HG03520 (cell line): Measurements from ENCODE around the gene AFF1.
"Not testable (repeated sequence)": the region's sequence is repeated elsewhere in the genome, so short reads cannot be mapped to it uniquely, and the experiment has no call there.

Experiments
- ATAC-seq: cut with Tn5 transposase; IDR thresholded peaks from one replicate; pipeline ENCODE4 v1.9.1; 2021; ENCODE audit warnings: mild to moderate bottlenecking, moderate library complexity; ENCODE audit not compliant: unreplicated experiment

The AFF1 gene

DNA sequence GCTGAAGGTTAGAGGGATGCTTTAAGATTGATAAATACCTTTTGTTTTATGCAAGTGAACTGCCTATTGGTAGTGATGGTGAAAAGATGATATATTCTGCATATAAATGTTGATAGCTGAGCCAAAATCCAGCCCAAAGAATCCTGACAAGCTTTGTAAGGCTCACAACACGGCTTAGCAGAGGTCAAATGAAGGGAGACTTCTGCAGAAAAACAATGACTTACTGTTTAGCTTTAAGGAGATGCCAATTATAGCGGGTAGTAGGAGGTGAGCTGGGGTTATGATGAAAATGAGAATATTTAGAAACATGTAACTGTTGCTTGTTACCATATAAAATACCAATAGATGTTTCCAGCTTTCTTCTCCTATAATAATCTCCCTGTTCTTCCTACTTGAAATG, 97.1 kb downstream of the AFF1 start:
- ATAC-seq: no peak

DNA sequence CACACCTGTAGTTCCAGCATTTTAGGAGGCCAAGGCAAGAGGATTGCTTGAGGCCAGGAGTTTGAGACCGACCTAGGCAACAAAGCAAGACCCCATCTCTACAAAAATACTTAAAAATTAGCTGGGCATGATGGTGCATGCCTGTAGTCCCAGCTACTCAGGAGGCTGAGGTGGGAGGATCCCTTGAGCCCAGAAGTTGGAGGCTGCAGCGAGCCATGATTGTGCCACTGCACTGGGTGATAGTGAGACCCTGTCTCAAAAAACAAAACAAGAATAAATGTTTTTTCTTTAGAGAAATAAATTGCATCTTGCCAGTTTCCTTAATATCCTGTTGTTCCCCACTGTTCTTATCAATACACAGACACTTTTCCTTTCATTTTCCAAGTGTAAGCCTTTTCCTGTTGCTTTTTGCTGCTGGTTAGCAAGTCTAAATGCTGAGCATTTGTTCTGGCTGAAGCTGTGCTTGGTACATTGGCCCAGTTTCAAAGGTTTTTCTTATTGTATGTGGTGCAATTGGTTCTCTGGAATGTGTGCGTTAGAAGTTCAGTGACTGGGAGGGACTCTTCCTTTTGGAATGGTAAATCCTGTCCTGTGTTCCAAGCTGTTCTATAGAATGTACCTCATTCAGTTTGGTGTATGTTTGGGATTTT, 98.2 kb downstream of the AFF1 start:
- no peak for ATAC-seq

DNA sequence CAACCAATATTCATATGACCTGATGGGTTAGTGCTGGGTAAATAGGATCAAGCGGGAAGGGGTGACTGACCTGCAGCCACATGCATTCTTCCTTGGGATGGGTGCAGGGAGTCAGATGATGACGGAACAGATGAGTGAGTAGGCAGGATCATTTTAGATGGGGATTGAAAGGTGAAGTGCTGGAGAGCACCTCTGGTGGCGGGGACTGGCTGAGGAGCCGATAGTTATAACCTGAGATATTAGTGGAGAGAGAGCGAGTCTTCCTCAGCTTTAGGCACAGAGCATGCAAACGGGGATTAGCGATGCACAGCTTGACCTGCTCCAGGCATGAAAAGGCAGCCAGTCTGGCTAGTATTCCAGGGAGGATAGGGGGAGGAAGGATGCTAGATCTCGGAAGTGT, 99.1 kb downstream of the AFF1 start:
- no peak for ATAC-seq

DNA sequence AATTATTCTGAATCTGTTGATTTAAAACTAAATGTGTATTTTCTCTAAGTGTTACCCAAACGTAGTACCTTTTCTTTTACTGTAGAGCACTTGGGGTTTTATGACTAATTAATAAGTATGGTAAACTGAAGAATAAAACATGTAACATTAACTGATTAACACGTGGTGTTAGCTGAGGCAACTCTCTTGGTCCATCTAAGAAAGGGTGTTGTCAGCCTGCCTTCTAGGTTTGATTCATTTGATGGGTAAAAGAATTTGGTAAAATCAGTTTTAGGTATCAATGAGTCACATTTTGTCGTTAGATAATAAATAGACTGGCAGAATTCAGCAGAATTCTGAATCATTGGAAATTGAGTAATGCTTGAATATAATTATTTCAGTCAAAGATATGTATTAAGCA, 99.7 kb downstream of the AFF1 start:
- ATAC-seq: no peak

DNA sequence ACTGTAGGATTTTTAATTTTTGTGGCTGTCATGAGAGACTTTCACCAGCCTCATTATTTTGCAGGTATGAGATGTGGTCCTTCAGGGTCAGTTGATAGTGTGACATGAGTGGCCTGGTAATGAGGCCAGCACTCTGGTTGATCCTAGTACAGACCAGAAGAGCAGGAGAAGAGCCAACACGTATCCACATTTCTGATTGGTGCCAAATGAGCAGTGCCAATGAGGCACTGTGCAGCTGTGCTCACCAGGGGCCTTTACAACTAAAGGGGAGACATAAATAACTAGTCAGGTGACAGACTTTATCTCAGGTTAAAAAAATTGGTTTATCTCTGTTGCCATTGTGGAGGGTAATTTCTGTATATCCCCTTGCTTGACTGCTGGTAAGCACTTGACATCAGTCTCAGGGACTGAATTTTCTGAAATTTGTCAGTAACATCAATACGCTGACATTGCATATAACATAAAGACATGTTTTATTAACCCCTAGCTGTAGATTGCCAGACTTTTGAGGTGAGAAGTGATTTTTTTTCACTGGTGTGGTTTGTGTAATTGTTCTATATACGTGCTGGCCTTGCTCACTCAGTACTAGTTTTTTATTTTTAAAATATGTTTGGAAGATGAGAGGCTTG, 101.2 kb downstream of the AFF1 start:
- no peak for ATAC-seq

DNA sequence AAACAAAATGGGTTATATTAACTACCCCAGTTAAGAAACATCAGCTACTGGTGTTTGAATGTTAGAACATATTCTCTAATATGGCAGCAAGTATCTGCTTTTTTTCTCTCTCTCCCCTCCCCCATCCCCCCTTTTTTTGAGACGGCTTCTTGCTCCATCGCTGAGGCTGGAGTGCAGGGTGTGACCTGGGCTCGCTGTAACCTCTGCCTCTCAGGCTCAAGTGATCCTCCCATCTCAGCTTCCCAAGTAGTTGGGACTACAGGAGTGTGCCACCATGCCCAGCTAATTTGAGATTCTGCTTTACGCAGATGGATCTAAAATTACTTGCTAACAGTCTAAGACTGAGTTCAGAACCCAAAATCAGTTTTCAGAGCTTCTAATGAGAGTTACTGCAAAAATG, 101.9 kb downstream of the AFF1 start:
- no peak for ATAC-seq

DNA sequence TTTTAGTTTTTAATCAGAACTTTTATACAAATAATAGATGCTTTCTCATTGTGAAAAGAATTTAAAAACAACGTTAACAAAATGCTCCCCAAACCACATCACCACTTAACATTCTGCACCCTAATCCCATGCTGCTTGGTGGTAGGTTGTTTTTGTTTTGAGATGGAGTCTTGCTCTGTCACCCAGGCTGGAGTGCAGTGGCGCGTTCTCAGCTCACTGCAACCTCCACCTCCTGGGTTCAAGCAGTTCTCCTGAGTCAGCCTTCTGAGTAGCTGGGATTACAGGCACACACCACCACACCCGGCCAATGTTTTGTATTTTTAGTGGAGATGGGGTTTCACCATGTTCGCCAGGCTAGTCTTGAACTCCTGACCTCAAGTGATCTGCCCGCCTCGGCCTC, 102.4 kb downstream of the AFF1 start:
- ATAC-seq: not testable (repeated sequence)

DNA sequence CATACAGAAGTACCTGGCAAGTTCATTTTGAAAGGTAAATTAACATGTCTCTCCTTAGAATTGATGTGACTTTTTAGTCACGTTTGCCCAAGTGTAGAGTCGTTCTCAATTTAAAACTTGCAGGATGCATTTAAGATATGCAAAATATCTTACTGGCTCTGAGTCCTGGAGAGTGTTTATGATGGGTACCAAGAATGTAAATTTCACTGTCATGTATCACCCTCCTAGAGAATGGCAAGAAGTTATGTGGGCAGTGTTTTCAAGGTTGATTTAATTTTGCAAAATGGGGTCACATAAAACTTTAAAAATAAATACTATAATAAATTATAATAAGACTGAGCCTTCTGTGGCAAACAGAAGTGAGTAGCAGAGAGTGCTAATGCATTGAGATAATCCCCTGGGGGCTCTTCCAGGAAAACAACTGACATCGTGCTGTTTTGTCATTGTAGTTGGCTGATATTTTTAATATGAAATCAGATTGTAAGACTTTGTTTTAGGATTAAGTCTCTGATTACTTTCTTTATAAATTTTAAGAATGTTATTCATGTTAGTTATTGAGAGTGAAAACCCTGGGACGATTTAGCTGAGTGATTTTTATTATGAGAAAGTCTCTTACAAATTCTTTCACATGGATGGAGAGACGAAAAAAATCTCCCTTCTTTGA, 103.0 kb downstream of the AFF1 start:
- ATAC-seq: no peak

DNA sequence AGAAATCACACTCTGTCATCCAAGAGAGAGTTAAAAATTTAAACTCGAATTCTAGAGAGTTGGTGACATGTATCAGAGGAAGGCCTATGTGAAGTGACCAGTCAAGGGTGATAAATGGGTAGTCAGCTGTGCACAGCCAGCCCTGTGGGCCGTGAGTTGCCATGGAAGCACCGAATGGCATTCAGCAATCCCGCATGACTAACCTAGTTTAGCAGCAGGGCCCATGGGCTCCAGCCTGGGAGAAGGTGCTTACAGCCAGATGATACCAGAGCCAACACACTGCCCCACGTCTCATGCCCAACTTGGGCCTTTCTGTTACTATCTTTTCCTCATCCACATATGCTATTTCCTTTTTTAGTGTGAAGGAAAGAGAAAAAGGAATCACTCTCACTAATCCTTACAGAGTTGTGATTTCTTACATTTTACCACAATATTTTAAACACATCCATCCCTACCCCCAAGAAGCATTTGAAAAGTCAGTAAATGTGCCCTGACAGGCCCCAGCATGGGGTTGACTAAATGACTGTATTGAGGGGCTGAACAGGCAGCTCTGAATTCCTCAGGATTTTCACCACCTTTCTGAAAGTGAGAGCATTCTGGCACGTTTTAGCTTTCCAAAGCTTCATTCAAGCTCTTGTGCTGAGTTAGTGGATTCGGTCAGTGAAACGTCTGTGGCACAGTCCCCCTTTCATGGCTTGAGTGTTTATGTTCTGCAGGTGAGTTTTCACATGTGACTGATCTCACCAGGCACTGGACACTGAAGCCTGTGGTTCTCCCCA, 104.2 kb downstream of the AFF1 start:
- ATAC-seq: no peak

DNA sequence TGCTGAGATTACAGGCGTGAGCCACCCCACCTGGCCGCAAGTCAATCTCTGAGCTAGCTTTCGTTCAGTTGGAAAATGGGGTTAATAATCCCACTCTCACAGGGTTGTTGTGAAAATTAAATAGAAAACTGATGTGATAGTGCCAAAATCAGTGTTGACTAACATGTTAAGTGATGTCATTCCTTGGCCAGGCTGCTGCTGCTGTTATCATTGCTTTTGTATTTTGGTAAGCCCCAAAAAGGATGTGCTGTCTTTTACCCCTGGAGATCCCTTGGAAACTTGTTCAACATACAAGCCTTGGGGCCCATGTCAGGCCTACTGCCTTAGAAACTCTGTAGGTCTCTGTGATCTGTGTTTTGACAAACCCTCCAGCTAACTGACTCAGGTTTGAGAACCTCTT, 106.3 kb downstream of the AFF1 start:
- ATAC-seq: no peak

DNA sequence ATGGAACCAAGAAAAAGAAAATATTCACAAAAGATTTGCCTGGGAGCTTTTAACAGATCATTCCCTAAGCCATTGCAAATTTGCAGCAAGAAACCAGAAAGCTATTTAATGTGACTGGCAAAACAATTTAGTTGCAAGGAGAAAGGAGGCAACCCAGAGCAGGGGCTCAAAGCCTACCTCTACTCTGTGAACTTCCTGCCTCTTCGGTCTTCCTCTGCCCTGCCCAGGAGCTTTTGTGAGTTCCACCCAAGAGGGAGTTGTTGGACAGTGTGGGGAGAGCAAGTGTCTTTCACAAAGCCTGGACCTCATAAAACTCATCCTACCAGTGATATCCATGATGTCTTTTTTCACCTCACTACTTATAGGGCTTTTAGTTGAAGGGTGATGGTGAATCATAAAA, 107.4 kb downstream of the AFF1 start:
- ATAC-seq: no peak

DNA sequence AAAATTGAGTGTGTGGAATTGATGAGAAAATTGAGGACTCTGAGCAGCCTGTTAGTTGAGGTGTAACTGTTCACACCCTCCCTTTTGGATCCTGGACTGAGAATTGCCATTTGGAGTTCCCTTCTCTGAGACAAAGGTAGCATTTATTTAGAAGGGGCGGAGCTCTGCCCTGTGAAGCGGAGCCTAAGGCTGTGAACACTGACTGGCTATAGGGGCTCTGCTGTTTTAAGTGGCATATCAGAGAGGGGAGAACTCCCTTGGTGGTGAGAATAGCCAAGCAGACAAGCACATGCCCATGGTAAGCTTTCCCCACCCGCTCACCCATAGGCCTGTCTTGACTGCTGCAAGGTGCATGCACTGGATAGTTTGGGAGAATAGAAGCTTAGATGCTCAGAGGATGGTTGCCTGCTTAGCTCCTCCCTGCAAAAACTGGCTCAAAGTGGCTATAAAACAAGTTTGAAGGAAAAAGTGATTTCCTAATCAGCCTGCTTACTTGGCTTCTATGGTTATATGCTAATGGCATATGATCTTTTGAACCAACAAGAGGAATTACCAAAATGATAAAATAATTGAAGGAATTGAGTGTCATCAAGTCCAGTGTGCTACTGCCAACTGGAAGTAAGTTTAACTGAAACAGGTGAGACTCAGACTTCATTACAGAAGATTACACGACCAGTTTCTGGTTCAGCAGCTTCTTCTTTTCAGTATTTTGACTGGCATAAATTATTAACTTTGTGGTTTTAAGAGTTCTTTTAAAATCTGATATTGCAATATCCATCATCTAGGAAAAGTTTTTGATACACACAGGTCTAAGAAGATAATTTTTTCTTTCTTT, 108.4 kb downstream of the AFF1 start:
- ATAC-seq: no peak

DNA sequence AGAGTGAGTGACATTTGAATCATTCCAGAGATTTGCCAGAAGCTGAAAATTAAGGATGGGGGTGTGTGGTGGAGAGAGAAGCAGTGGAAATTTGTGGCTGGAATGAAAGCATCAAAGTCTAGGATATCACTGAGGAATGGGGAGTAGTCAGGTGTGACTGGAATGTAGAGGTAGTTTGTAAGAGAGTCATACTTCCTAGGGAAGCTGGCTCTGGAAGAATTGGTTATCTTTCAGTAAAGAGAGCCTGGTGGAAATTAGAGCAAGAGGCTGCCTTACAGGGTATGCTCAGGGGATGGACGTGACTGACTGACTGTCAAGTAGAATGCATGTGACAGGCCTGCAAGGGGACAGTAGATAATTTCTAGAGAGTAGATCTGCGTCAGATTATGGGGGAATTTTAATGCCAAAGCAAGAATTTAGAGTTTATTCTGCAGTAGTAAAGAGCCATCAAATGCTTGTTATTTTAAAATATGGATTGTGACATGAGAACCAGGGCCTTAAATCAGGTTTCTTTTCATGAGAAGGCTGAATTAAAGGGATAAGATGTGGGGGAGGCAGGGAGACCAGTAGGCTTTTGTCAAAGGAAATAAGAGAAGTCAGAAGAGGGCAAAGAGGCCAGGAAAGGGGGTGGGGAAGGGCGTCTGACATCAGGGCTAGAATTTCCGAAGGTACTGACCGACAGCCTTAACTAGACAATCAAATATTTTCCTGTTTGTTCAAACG, 109.9 kb downstream of the AFF1 start:
- ATAC-seq: no peak

DNA sequence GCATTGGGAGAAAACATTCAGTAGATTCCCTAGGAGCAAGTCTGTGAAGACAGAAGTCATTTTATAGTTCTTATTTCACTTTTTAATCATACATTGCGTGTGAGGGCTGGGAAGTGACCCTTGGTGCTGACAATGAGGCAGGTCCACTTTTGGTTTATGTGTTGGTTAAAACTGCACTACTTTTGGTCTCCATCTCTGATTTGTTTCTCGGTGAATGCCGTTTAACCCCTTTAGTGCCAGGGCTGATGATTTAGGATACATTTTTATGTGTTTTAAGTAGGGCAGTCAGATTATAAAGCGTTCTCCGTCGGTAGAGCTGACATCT, 110.4 kb downstream of the AFF1 start:
- ATAC-seq: no peak

DNA sequence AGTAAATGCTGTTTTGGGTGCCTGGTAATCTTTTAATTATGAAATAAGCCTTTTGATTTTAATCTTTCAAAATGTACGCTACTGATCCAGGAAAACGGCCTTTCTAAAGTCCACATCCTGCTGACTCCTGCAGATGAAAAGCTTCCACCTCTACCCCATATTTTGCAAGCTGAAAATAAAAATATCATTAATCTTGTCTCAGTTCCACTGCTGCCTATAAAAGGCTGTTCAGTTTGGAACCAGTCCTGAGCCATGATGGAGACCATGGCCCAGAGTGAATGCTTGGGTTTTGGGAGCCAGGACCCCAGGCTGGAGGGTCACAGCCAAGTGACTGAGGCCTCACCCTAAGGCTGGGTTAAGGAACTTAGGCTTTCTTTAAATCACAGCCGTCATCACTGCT, 110.8 kb downstream of the AFF1 start:
- no peak for ATAC-seq

DNA sequence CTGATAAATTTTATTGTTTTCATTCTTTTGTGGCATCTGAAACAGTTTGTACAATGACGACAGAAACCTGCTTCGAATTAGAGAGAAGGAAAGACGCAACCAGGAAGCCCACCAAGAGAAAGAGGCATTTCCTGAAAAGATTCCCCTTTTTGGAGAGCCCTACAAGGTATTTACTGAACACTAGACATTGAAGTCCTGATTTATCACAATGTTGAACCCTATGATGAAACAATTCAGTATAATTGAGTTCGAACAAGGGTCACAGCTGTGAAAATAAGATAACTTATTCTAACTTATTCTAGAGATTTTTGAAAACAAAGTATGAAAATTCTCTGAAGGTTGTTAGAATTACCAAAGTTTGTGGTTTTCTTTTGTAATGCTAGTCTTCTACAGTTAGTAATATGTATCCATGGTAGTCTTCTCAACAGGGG, 111.3 kb downstream of the AFF1 start:
- ATAC-seq: no peak

DNA sequence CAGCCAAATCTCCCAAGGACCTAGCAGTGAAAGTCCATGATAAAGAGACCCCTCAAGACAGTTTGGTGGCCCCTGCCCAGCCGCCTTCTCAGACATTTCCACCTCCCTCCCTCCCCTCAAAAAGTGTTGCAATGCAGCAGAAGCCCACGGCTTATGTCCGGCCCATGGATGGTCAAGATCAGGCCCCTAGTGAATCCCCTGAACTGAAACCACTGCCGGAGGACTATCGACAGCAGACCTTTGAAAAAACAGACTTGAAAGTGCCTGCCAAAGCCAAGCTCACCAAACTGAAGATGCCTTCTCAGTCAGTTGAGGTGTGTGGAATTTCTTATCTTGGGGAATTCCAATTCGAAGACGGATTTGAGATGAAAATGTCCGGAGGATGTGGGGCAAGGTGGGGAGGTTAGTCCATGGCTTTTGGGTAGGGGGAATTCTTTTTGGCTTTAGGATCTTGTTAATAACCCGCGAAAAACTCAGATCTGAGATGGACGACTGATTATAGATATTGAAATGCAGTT, 112.5 kb downstream of the AFF1 start:
- ATAC-seq: no peak

DNA sequence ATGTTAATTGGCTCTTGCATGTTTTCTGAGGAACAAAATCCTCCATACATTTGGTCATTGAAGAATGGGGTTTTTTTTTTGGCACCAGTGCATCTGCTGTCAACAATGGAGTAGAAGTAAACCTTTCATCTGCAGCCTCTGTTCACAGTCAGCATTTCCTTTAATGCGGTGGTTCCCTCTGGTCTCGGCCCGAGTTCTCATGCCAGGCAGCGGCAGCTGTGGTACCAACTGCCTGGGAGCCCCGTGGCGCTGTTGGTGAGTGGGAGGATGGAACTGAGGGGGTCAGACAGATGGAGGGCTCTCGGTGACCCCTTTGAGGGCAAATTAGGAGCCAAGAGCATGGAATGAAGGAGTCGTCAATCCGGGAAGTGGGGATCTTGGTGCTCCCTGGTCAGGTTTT, 114.7 kb downstream of the AFF1 start:
- no peak for ATAC-seq

DNA sequence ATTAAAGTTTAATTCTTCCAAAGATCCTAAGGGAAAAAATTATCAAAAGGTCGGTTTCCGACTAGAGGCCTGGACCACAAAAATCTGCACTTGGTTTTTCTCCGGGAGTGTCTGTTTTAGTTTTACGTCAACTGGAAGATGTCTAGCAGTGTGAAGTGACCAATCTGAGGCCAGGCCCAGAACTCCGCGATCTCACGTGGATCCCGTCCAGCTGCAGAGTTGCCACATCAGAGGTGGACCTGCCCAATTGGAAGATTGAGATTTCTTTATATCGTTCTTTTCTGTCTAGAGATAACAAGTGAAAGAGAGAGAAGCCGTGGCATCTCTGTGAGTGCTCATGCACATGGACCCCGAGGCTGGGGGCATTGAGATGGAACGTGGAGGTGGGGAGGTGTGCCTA, 115.8 kb downstream of the AFF1 start:
- no peak for ATAC-seq

DNA sequence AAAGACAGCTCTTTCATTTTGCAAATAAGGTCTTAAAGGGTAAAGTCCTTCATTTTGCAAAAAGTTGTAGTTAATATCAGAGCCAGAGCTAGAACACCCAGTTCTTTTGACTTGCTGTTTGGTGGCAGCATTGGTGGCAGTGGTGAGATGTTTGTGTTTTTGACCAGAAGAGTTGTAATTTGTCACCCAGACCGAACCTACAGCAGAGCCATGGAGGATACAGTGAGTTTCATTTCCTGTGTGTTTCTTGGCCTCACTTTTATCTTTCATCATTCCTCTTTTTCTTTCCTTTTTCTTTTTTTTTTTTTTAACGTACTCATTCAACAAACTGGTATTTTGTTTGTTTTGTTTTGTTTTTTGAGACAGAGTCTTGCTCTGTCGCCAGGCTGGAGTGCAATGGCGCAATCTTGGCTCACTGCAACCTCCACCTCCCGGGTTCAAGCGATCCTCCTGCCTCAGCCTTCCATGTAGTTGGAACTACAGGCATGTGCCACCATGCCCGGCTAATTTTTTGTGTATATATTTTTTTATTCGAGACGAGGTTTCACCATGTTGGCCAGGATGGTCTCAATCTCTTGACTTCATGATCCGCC, 116.4 kb downstream of the AFF1 start:
- no peak for ATAC-seq
